ENCODE data around the gene PKIG.

The PKIG gene

GRCh38 chr20:44627364-44628010, 45.1 kb downstream of the PKIG start:
- Histone ChIP-seq H3K27me3 (ENCODE audit: low read length) (no peaks in the 10 kb centered on the region), H4K20me1 (ENCODE audit: low read depth, low read length) (no peaks in the 10 kb centered on the region), H3K36me3 (ENCODE audit: low read length) (no peaks in the 10 kb centered on the region), H3K9me3 (ENCODE audit: insufficient read depth, low read length) (no peaks in the 10 kb centered on the region), H2AFZ (ENCODE audit: low read depth, low read length, severe bottlenecking) (no peak overlapping the region), H3K4me3 (ENCODE audit: insufficient read depth, low read length, poor library complexity, severe bottlenecking) (no peak overlapping the region), H3K4me2 (ENCODE audit: low read depth, low read length, poor library complexity, severe bottlenecking) (no peak overlapping the region), H3K9ac (ENCODE audit: low read length) (no peak overlapping the region), H3K79me2 (ENCODE audit: insufficient read depth, low read length) (no peaks in the 10 kb centered on the region), H3K27ac (ENCODE audit: low read depth, low read length) (no peak overlapping the region), H3K9me2 (replicated peaks; ENCODE audit: insufficient read depth, low read length) (no peaks in the 10 kb centered on the region), H3F3A (ENCODE audit: insufficient read depth) (no peaks in the 10 kb centered on the region)
- no peak for TF ChIP-seq CTCF (IDR thresholded peaks at IDR 0.05; ENCODE audit: insufficient read depth, low read length, poor library complexity, severe bottlenecking)
- no peak for TF ChIP-seq EZH2phosphoT487 (conservative IDR thresholded peaks at IDR 0.05; ENCODE audit: low read length)

GRCh38 chr20:44629017-44629385, 46.6 kb downstream of the PKIG start:
- H4K20me1 ChIP-seq (ENCODE audit: low read depth, low read length) = no peaks in the 10 kb centered on the region

GRCh38 chr20:44629542-44629941, 47.2 kb downstream of the PKIG start:
- H3F3A ChIP-seq (ENCODE audit: insufficient read depth) = no peaks in the 10 kb centered on the region
- H3K27me3 ChIP-seq (ENCODE audit: low read length) = no peaks in the 10 kb centered on the region
- H3K36me3 ChIP-seq (ENCODE audit: low read length) = no peaks in the 10 kb centered on the region
- no peak overlapping the region for H3K4me3 ChIP-seq (ENCODE audit: insufficient read depth, low read length, poor library complexity, severe bottlenecking)
- no peaks in the 10 kb centered on the region for H3K79me2 ChIP-seq (ENCODE audit: insufficient read depth, low read length)
- H2AFZ ChIP-seq (ENCODE audit: low read depth, low read length, severe bottlenecking) = no peak overlapping the region
- H3K9me3 ChIP-seq (ENCODE audit: insufficient read depth, low read length) = no peaks in the 10 kb centered on the region
- H3K9ac ChIP-seq (ENCODE audit: low read length) = no peak overlapping the region
- TF ChIP-seq EZH2phosphoT487 (conservative IDR thresholded peaks at IDR 0.05; ENCODE audit: low read length) = no peak
- H3K27ac ChIP-seq (ENCODE audit: low read depth, low read length) = no peak overlapping the region
- no peaks in the 10 kb centered on the region for H3K9me2 ChIP-seq (replicated peaks; ENCODE audit: insufficient read depth, low read length)
- no peak overlapping the region for H3K4me2 ChIP-seq (ENCODE audit: low read depth, low read length, poor library complexity, severe bottlenecking)
- no peaks in the 10 kb centered on the region for H4K20me1 ChIP-seq (ENCODE audit: low read depth, low read length)

More at GRCh38 chr20:44629017-44629385, 46.6 kb downstream of the PKIG start:
- no peaks in the 10 kb centered on the region for H3K9me3 ChIP-seq (ENCODE audit: insufficient read depth, low read length)
- no peak overlapping the region for H3K27ac ChIP-seq (ENCODE audit: low read depth, low read length)
- H3K4me2 ChIP-seq (ENCODE audit: low read depth, low read length, poor library complexity, severe bottlenecking) = no peak overlapping the region
- no peak for TF ChIP-seq CTCF (IDR thresholded peaks at IDR 0.05; ENCODE audit: insufficient read depth, low read length, poor library complexity, severe bottlenecking)
- no peak for TF ChIP-seq EZH2phosphoT487 (conservative IDR thresholded peaks at IDR 0.05; ENCODE audit: low read length)
- H2AFZ ChIP-seq (ENCODE audit: low read depth, low read length, severe bottlenecking) = no peak overlapping the region
- H3K9me2 ChIP-seq (replicated peaks; ENCODE audit: insufficient read depth, low read length) = no peaks in the 10 kb centered on the region
- no peaks in the 10 kb centered on the region for H3K27me3 ChIP-seq (ENCODE audit: low read length)
- H3K4me3 ChIP-seq (ENCODE audit: insufficient read depth, low read length, poor library complexity, severe bottlenecking) = no peak overlapping the region
- H3K9ac ChIP-seq (ENCODE audit: low read length) = no peak overlapping the region
- no peaks in the 10 kb centered on the region for H3K36me3 ChIP-seq (ENCODE audit: low read length)
- H3F3A ChIP-seq (ENCODE audit: insufficient read depth) = no peaks in the 10 kb centered on the region
- H3K79me2 ChIP-seq (ENCODE audit: insufficient read depth, low read length) = no peaks in the 10 kb centered on the region

- Histone ChIP-seq H3F3A (ENCODE audit: insufficient read depth) (no peaks in the 10 kb centered on the region), H3K27ac (ENCODE audit: low read depth, low read length) (no peak overlapping the region), H3K27me3 (ENCODE audit: low read length) (no peaks in the 10 kb centered on the region), H3K79me2 (ENCODE audit: insufficient read depth, low read length) (no peaks in the 10 kb centered on the region), H3K9me2 (replicated peaks; ENCODE audit: insufficient read depth, low read length) (no peaks in the 10 kb centered on the region), H3K9me3 (ENCODE audit: insufficient read depth, low read length) (no peaks in the 10 kb centered on the region), H3K9ac (ENCODE audit: low read length) (no peak overlapping the region), H4K20me1 (ENCODE audit: low read depth, low read length) (no peaks in the 10 kb centered on the region), H3K36me3 (ENCODE audit: low read length) (no peaks in the 10 kb centered on the region), H3K4me2 (ENCODE audit: low read depth, low read length, poor library complexity, severe bottlenecking) (no peak overlapping the region), H3K4me3 (ENCODE audit: insufficient read depth, low read length, poor library complexity, severe bottlenecking) (no peak overlapping the region), H2AFZ (ENCODE audit: low read depth, low read length, severe bottlenecking) (no peak overlapping the region)
- TF ChIP-seq CTCF (IDR thresholded peaks at IDR 0.05; ENCODE audit: insufficient read depth, low read length, poor library complexity, severe bottlenecking) = no peak
These were observed 47.9 kb downstream of the PKIG start for GRCh38 chr20:44630297-44630696.
